HCT116 (cell line): ENCODE data around the gene MYLK4. TPM values are rescaled to one million over a fixed set of nuclear protein-coding genes. Genes with fewer than 3 reads are reported as not detected.

Experiments used
- ATAC-seq: fragments of 200-7000 bp; cut with Tn5 transposase; 2 replicates; pipeline ENCODE4 v1.9.1; 2020; ENCODE audit warnings: mild to moderate bottlenecking, moderate library complexity
- BruUV-seq: library from RNA; stranded (reverse); fragments of 400-500 nt; replicated peaks from 2 replicates; lab custom pipeline; 2021; lab: Mats Ljungman, UMichigan
- CTCF ChIA-PET: fragments of 300-600 bp; sonication (Branson Sonifier 250); formaldehyde crosslinking; loops from one replicate; lab custom pipeline; 2021; ENCODE audit warnings: antibody characterized with exemption; lab: Charles Lee
- POLR2A ChIA-PET: fragments of 300-600, 350-600 bp; sonication (Branson Sonifier 250); formaldehyde crosslinking; loops from one replicate; lab custom pipeline; 2021; ENCODE audit warnings: antibody characterized with exemption; lab: Charles Lee
- RAD21 ChIA-PET, 2 experiments: fragments of 300-600 bp; sonication (Branson Sonifier 250); formaldehyde crosslinking; loops; one replicate each; lab custom pipeline; 2023; ENCODE audit warnings: low total read pairs in 2 of 2; ENCODE audit not compliant: uncharacterized antibody in 2 of 2, unreplicated experiment in 2 of 2, low non-redundant PET in 1 of 2; lab: Charles Lee
- DNase-seq: peaks from one replicate; pipeline ENCODE4 v3.0.0-alpha.2; 2010; ENCODE audit warnings: low read depth, low spot score
- H2AFZ ChIP-seq: fragments of 200-600 bp; shearing (Covaris generic), sonication (generic); 2 replicates; pipeline ENCODE4 v1.6.1; 2017; ENCODE audit warnings: low read depth, mixed run types, mixed read lengths, antibody characterized with exemption, low read length; ENCODE audit not compliant: poor library complexity, severe bottlenecking
- H3K27ac ChIP-seq: 2 replicates; pipeline ENCODE4 v1.5.1; 2012; ENCODE audit warnings: low read depth, low read length
- H3K27me3 ChIP-seq: fragments of 200-600 bp; sonication (generic); 2 replicates; pipeline ENCODE4 v1.6.1; 2016; ENCODE audit warnings: mixed run types, low read length, mixed read lengths; ENCODE audit not compliant: insufficient read depth
- H3K36me3 ChIP-seq, 2 experiments: fragments of 200-500 bp in 1 of 2; fragments of 200-600 bp in 1 of 2; sonication (Bioruptor generic) in 1 of 2; sonication (generic) in 1 of 2; 2 replicates each; pipeline versions ENCODE4 v1.5.1 to v1.6.1; 2014 to 2016; ENCODE audit warnings: low read length in 2 of 2, inconsistent platforms in 1 of 2, mixed read lengths in 1 of 2, mixed run types in 1 of 2; ENCODE audit not compliant: insufficient read depth in 2 of 2, control insufficient read depth in 1 of 2
- H3K4me1 ChIP-seq, 2 experiments: fragments of 200-600 bp in 1 of 2; sonication (generic) in 1 of 2; 2 replicates each; pipeline versions ENCODE4 v1.5.1 to v1.6.1; 2012 to 2017; ENCODE audit warnings: low read length in 2 of 2, inconsistent platforms in 1 of 2, mild to moderate bottlenecking in 1 of 2, mixed read lengths in 1 of 2, mixed run types in 1 of 2, moderate library complexity in 1 of 2; ENCODE audit not compliant: insufficient read depth in 2 of 2, control insufficient read depth in 1 of 2
- H3K4me2 ChIP-seq: fragments of 200-600 bp; sonication (generic); 2 replicates; pipeline ENCODE4 v1.6.1; 2017; ENCODE audit warnings: mixed run types, low read length, mixed read lengths
- H3K4me3 ChIP-seq, 2 experiments: fragments of 200-600 bp in 1 of 2; sonication (generic) in 1 of 2; replicated peaks in 1 of 2; 2 replicates each; pipeline ENCODE4 v1.5.1; 2011 to 2016; ENCODE audit warnings: low read length in 2 of 2, control low read depth in 1 of 2, low read depth in 1 of 2, mild to moderate bottlenecking in 1 of 2, mixed read lengths in 1 of 2, mixed run types in 1 of 2
- H3K79me2 ChIP-seq: fragments of 200-600 bp; sonication (generic); 2 replicates; pipeline ENCODE4 v1.6.1; 2017; ENCODE audit warnings: mild to moderate bottlenecking, mixed run types, low read length, moderate library complexity, mixed read lengths; ENCODE audit not compliant: insufficient read depth
- H3K9ac ChIP-seq: fragments of 200-600 bp; sonication (generic); 2 replicates; pipeline ENCODE4 v1.6.1; 2016; ENCODE audit warnings: low read length, mixed read lengths
- H3K9me2 ChIP-seq: fragments of 200-600 bp; sonication (generic), shearing (Covaris generic); 2 replicates; pipeline ENCODE4 v1.6.1; 2017; ENCODE audit warnings: mixed run types, mild to moderate bottlenecking, moderate library complexity; ENCODE audit not compliant: insufficient read depth
- H3K9me3 ChIP-seq, 2 experiments: fragments of 200-500 bp in 1 of 2; fragments of 200-600 bp in 1 of 2; sonication (Bioruptor generic) in 1 of 2; sonication (generic) in 1 of 2; 2 replicates each; pipeline ENCODE4 v1.6.1; 2014 to 2017; ENCODE audit warnings: low read length in 2 of 2, mixed read lengths in 2 of 2, inconsistent platforms in 1 of 2, low read depth in 1 of 2, mild to moderate bottlenecking in 1 of 2, mixed run types in 1 of 2, moderate library complexity in 1 of 2; ENCODE audit not compliant: control insufficient read depth in 1 of 2, insufficient read depth in 1 of 2
- H4K20me1 ChIP-seq: fragments of 200-600 bp; sonication (generic), shearing (Covaris generic); 2 replicates; pipeline ENCODE4 v1.6.1; 2017; ENCODE audit warnings: mixed run types, mild to moderate bottlenecking, moderate library complexity; ENCODE audit not compliant: insufficient read depth
- ELF1 ChIP-seq: IDR thresholded peaks from 2 replicates; pipeline ENCODE4 v1.6.1; 2012; ENCODE audit warnings: low read depth, borderline replicate concordance
- EZH2 ChIP-seq: fragments of 200-600 bp; sonication (generic); IDR thresholded peaks from 2 replicates; pipeline ENCODE4 v1.6.1; 2017; ENCODE audit warnings: antibody characterized with exemption, mixed run types
- EZH2phosphoT487 ChIP-seq: fragments of 200-600 bp; IDR thresholded peaks from 2 replicates; pipeline ENCODE4 v1.6.1; 2018; ENCODE audit warnings: antibody characterized with exemption, borderline replicate concordance
- FOSL1 ChIP-seq: IDR thresholded peaks from 2 replicates; pipeline ENCODE4 v1.6.1; 2012; ENCODE audit warnings: low read depth
- JUND ChIP-seq: IDR thresholded peaks from 2 replicates; pipeline ENCODE4 v1.6.1; 2012
- POLR2A ChIP-seq: IDR thresholded peaks from 2 replicates; pipeline ENCODE4 v1.7.0; 2011; ENCODE audit warnings: borderline replicate concordance; ENCODE audit not compliant: insufficient read depth, insufficient read length; ENCODE audit errors: extremely low read depth
- SIN3A ChIP-seq: IDR thresholded peaks from 2 replicates; pipeline ENCODE4 v1.6.1; 2012; ENCODE audit warnings: low read depth
- SRF ChIP-seq: IDR thresholded peaks from 2 replicates; pipeline ENCODE4 v1.6.1; 2012; ENCODE audit warnings: low read depth
- ZNF274 ChIP-seq: fragments of 200-500 bp; sonication (Bioruptor generic); IDR thresholded peaks from 2 replicates; pipeline ENCODE4 v1.6.1; 2014; ENCODE audit warnings: mild to moderate bottlenecking, low read depth, low read length, inconsistent platforms
- intact Hi-C: fragments of 100-400 bp; cut with micrococcal nuclease; formaldehyde crosslinking; loops from 2 replicates; pipeline ENCODE4 v1.10.0; 2022
- total RNA-seq: library from RNA; stranded (reverse); gene quantifications from one replicate; pipeline ENCODE4 v1.2.1, GENCODE V29; 2021; ENCODE audit not compliant: unreplicated experiment
- TF ChIP-seq, protein P1 (sequence below): IDR thresholded peaks from 2 replicates; pipeline ENCODE4 v1.6.1; 2012
- TF ChIP-seq, protein P2 (sequence below): IDR thresholded peaks from 2 replicates; pipeline ENCODE4 v1.6.1; 2011; ENCODE audit warnings: mild to moderate bottlenecking, low read length, moderate library complexity; ENCODE audit not compliant: insufficient replicate concordance; ENCODE audit errors: extremely low read depth
- TF ChIP-seq, protein P3 (sequence below): IDR thresholded peaks from 2 replicates; pipeline ENCODE4 v1.6.1; 2012; ENCODE audit warnings: low read depth

MYLK4 gene
- total RNA-seq, 1 experiment from 2014 or later, result 0.27 TPM

DNA sequence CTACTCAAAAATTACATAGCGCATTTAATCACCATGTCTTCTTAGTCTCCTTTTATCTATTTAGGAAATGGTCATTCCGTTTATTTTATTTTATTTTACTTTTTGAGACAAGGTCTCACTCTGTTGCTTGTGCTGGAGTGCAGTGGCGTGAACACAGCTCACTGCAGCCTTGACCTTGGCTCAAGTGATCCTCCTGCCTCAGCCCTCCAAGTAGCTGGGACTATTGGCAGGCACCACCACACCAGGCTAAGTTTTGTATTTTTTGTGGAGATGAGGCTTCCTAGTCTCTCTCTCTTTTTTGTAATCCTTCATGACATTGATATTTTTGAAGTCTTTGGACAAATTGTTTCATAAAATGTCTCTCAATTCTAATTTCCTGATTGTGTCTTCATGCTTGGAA is 4.7 kb upstream of the MYLK4 start:
- ATAC-seq (no peak), DNase-seq (no peak)
- Histone ChIP-seq H3K9me3 (no peaks in the 10 kb centered on the region; a peak in 1 of 4 replicates), H3K9me2 (no peaks in the 10 kb centered on the region), H3K27me3 (no peaks in the 10 kb centered on the region), H2AFZ (no peak overlapping the region), H3K36me3 (no peaks in the 10 kb centered on the region), H3K4me3 (no peak overlapping the region), H3K79me2 (no peaks in the 10 kb centered on the region), H3K27ac (no peak overlapping the region), H4K20me1 (no peaks in the 10 kb centered on the region), H3K4me2 (no peak overlapping the region), H3K4me1 (peaks cover 0 to 3% of the 10 kb centered on the region in 2 experiments; a peak in 2 of 4 replicates), H3K9ac (no peak overlapping the region)
- ChIA-PET POLR2A (no interaction called here), CTCF (no interaction called here), RAD21 (no interaction called here)
- intact Hi-C loops, result no loop called here
- no TSS peak for BruUV-seq
- TF ChIP-seq POLR2A (no peak), EZH2phosphoT487 (no peak), ELF1 (no peak), ZNF274 (no peak)
- TF ChIP-seq, protein P1, sequence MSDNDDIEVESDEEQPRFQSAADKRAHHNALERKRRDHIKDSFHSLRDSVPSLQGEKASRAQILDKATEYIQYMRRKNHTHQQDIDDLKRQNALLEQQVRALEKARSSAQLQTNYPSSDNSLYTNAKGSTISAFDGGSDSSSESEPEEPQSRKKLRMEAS, result no peak
- TF ChIP-seq, protein P2, sequence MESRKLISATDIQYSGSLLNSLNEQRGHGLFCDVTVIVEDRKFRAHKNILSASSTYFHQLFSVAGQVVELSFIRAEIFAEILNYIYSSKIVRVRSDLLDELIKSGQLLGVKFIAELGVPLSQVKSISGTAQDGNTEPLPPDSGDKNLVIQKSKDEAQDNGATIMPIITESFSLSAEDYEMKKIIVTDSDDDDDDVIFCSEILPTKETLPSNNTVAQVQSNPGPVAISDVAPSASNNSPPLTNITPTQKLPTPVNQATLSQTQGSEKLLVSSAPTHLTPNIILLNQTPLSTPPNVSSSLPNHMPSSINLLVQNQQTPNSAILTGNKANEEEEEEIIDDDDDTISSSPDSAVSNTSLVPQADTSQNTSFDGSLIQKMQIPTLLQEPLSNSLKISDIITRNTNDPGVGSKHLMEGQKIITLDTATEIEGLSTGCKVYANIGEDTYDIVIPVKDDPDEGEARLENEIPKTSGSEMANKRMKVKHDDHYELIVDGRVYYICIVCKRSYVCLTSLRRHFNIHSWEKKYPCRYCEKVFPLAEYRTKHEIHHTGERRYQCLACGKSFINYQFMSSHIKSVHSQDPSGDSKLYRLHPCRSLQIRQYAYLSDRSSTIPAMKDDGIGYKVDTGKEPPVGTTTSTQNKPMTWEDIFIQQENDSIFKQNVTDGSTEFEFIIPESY, result no peak

DNA sequence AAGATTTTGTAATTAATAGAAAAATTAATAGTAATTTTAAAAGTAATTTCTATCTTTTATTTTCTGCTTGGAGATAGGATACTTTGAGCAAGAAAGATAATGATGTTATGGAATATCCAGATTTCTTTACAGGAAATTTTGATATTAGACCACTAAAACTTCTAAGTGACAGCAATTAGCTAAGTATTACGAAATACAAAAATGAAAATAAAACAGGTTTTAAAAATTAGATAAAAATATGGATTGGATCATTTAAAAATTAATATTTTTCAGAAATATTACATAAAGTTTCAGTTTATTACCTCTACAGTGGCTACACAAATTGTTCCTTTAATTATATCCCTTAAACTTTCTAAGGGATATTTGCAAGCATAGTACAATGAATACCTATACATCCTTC is 4.2 kb upstream of the MYLK4 start:
- no peak overlapping the region for H3K4me3 ChIP-seq
- no peak for DNase-seq
- no peaks in the 10 kb centered on the region for H3K36me3 ChIP-seq
- no peak for ATAC-seq
- H3K9me3 ChIP-seq, result no peaks in the 10 kb centered on the region
- H3K9ac ChIP-seq, result no peak overlapping the region
- H3K4me1 ChIP-seq, result peaks cover 3 to 5% of the 10 kb centered on the region in 2 experiments; a peak in 3 of 4 replicates
- no peak overlapping the region for H3K27ac ChIP-seq
- ChIA-PET CTCF (no interaction called here), POLR2A (no interaction called here), RAD21 (no interaction called here)
- H3K4me2 ChIP-seq, result no peak overlapping the region
- no peak overlapping the region for H2AFZ ChIP-seq
- intact Hi-C loops, result no loop called here
- H4K20me1 ChIP-seq, result no peaks in the 10 kb centered on the region
- BruUV-seq, result no TSS peak
- TF ChIP-seq EZH2phosphoT487 (no peak), JUND (no peak), POLR2A (no peak), FOSL1 (no peak), SRF (no peak), SIN3A (no peak), EZH2 (no peak)
- TF ChIP-seq, protein P3, sequence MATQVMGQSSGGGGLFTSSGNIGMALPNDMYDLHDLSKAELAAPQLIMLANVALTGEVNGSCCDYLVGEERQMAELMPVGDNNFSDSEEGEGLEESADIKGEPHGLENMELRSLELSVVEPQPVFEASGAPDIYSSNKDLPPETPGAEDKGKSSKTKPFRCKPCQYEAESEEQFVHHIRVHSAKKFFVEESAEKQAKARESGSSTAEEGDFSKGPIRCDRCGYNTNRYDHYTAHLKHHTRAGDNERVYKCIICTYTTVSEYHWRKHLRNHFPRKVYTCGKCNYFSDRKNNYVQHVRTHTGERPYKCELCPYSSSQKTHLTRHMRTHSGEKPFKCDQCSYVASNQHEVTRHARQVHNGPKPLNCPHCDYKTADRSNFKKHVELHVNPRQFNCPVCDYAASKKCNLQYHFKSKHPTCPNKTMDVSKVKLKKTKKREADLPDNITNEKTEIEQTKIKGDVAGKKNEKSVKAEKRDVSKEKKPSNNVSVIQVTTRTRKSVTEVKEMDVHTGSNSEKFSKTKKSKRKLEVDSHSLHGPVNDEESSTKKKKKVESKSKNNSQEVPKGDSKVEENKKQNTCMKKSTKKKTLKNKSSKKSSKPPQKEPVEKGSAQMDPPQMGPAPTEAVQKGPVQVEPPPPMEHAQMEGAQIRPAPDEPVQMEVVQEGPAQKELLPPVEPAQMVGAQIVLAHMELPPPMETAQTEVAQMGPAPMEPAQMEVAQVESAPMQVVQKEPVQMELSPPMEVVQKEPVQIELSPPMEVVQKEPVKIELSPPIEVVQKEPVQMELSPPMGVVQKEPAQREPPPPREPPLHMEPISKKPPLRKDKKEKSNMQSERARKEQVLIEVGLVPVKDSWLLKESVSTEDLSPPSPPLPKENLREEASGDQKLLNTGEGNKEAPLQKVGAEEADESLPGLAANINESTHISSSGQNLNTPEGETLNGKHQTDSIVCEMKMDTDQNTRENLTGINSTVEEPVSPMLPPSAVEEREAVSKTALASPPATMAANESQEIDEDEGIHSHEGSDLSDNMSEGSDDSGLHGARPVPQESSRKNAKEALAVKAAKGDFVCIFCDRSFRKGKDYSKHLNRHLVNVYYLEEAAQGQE, result no peak
- H3K27me3 ChIP-seq, result no peaks in the 10 kb centered on the region
- no peaks in the 10 kb centered on the region for H3K79me2 ChIP-seq
- no peaks in the 10 kb centered on the region for H3K9me2 ChIP-seq
